ENCODE results near the gene SLC12A8. TPM values are rescaled to one million over a fixed set of nuclear protein-coding genes. Genes with fewer than 3 reads are reported as not detected.

Gene SLC12A8
- total and polyA plus RNA-seq, 2 donors (not counting 1 experiment from before 2014, with no cell fraction given) = 0.57 to 1.1 TPM

GRCh38 chr3:125206934-125207333, 5.6 kb downstream of the SLC12A8 start:
- H3K27me3 ChIP-seq (replicated peaks in 1 of 4; ENCODE audit: control extremely low read depth in 1 of 4, control insufficient read depth in 3 of 4, insufficient read depth in 4 of 4, low read length in 3 of 4) = peaks cover 0 to 21% (median 15%) of the 10 kb centered on the region in 4 experiments
- H3K4me2 ChIP-seq (replicated peaks; ENCODE audit: low read depth, low read length, poor library complexity, severe bottlenecking) = no peak overlapping the region
- no peak for ATAC-seq (ENCODE audit: low read depth)
- no peak overlapping the region for H3K27ac ChIP-seq (ENCODE audit: low read length in 2 of 2)
- no peaks in the 10 kb centered on the region for H3K9me3 Mint-ChIP-seq (ENCODE audit: insufficient read depth)
- no peak overlapping the region for H2AFZ ChIP-seq (ENCODE audit: insufficient read depth, low read depth, low read length, poor library complexity, severe bottlenecking)
- H3K79me2 ChIP-seq (ENCODE audit: control insufficient read depth, insufficient read depth, low read length) = no peaks in the 10 kb centered on the region
- DNase-seq = no peak
- ChIA-PET CTCF (interaction anchor here (0.6 kb wide), 1 partner anchor 208 kb away, joined by 3 read pairs; no protein-coding TSS in a partner anchor), POLR2A (no interaction called here)
- no peak for TF ChIP-seq CTCF (IDR thresholded peaks at IDR 0.05)
- no peak for TF ChIP-seq EZH2 (IDR thresholded peaks at IDR 0.05; ENCODE audit: borderline replicate concordance, insufficient read depth, low read depth, low read length, poor library complexity, severe bottlenecking)
- WGBS (ENCODE audit: insufficient coverage) = 84% methylated on average over 5 of the region's 6 CpGs
- H3K27ac Mint-ChIP-seq = no peak overlapping the region
- H3K4me3 ChIP-seq (ENCODE audit: control extremely low read depth in 1 of 5, extremely low read depth in 1 of 5, insufficient read depth in 1 of 5, low read depth in 2 of 5, low read length in 4 of 5) = no peak overlapping the region
- H3K27me3 Mint-ChIP-seq = peaks cover 30% of the 10 kb centered on the region
- H3K9me3 ChIP-seq (ENCODE audit: control extremely low read depth in 1 of 3, control insufficient read depth in 2 of 3, insufficient read depth in 1 of 3, low read length in 2 of 3) = peaks cover 1 to 4% (median 2%) of the 10 kb centered on the region in 3 donors
- no peaks in the 10 kb centered on the region for H3K36me3 ChIP-seq (replicated peaks in 1 of 2; ENCODE audit: control extremely low read depth in 1 of 2, control insufficient read depth in 1 of 2, extremely low read depth in 1 of 2, insufficient read depth in 2 of 2, low read length in 1 of 2)
- H3K4me3 Mint-ChIP-seq = no peak overlapping the region
- H4K20me1 ChIP-seq (ENCODE audit: control insufficient read depth, insufficient read depth, low read length, poor library complexity, severe bottlenecking) = no peaks in the 10 kb centered on the region
- intact Hi-C loops (cut with micrococcal nuclease) = no loop called here
- peaks cover 3% of the 10 kb centered on the region for H3K4me1 Mint-ChIP-seq
- H3K9ac ChIP-seq (ENCODE audit: low read length) = no peak overlapping the region
- peaks cover under 1 to 3% of the 10 kb centered on the region in 2 donors for H3K4me1 ChIP-seq (ENCODE audit: control insufficient read depth in 2 of 2, insufficient read depth in 2 of 2, low read length in 2 of 2)

GRCh38 chr3:125203731-125204130, 8.8 kb downstream of the SLC12A8 start:
- Mint-ChIP-seq H3K4me1 (peaks cover 3% of the 10 kb centered on the region), H3K27ac (no peak overlapping the region), H3K27me3 (peaks cover 5% of the 10 kb centered on the region), H3K9me3 (ENCODE audit: insufficient read depth) (no peaks in the 10 kb centered on the region), H3K4me3 (no peak overlapping the region)
- H3K4me3 ChIP-seq (ENCODE audit: control extremely low read depth in 1 of 5, extremely low read depth in 1 of 5, insufficient read depth in 1 of 5, low read depth in 2 of 5, low read length in 4 of 5) = no peak overlapping the region
- H3K79me2 ChIP-seq (ENCODE audit: control insufficient read depth, insufficient read depth, low read length) = no peaks in the 10 kb centered on the region
- CTCF ChIA-PET = no interaction called here
- ATAC-seq (ENCODE audit: low read depth) = no peak
- TF ChIP-seq CTCF (IDR thresholded peaks at IDR 0.05) (no peak), EZH2 (IDR thresholded peaks at IDR 0.05; ENCODE audit: borderline replicate concordance, insufficient read depth, low read depth, low read length, poor library complexity, severe bottlenecking) (no peak)
- H3K9me3 ChIP-seq (ENCODE audit: control extremely low read depth in 1 of 3, control insufficient read depth in 2 of 3, insufficient read depth in 1 of 3, low read length in 2 of 3) = peaks cover 1 to 5% (median 2%) of the 10 kb centered on the region in 3 donors
- no peaks in the 10 kb centered on the region for H3K4me1 ChIP-seq (ENCODE audit: control insufficient read depth in 2 of 2, insufficient read depth in 2 of 2, low read length in 2 of 2)
- POLR2A ChIA-PET = no interaction called here
- no peak overlapping the region for H3K4me2 ChIP-seq (replicated peaks; ENCODE audit: low read depth, low read length, poor library complexity, severe bottlenecking)
- H4K20me1 ChIP-seq (ENCODE audit: control insufficient read depth, insufficient read depth, low read length, poor library complexity, severe bottlenecking) = no peaks in the 10 kb centered on the region
- peaks cover 0 to 2% (median under 1%) of the 10 kb centered on the region in 4 experiments for H3K27me3 ChIP-seq (replicated peaks in 1 of 4; ENCODE audit: control extremely low read depth in 1 of 4, control insufficient read depth in 3 of 4, insufficient read depth in 4 of 4, low read length in 3 of 4)
- no peaks in the 10 kb centered on the region for H3K36me3 ChIP-seq (replicated peaks in 1 of 2; ENCODE audit: control extremely low read depth in 1 of 2, control insufficient read depth in 1 of 2, extremely low read depth in 1 of 2, insufficient read depth in 2 of 2, low read length in 1 of 2)
- H3K27ac ChIP-seq (ENCODE audit: low read length in 2 of 2) = no peak overlapping the region
- H3K9ac ChIP-seq (ENCODE audit: low read length) = no peak overlapping the region
- intact Hi-C loops (cut with micrococcal nuclease) = no loop called here
- no peak overlapping the region for H2AFZ ChIP-seq (ENCODE audit: insufficient read depth, low read depth, low read length, poor library complexity, severe bottlenecking)
- no peak for DNase-seq

Data from B cell (primary cell).